GM18507 (cell line): ENCODE measurements around the gene ACSM2B.
"Not testable (repeated sequence)": the region's sequence is repeated elsewhere in the genome, so short reads cannot be mapped to it uniquely, and the experiment has no call there.

ENCODE experiments used
- DNase-seq: peaks from one replicate; pipeline ENCODE4 v3.0.0; 2011; ENCODE audit warnings: low read depth; ENCODE audit not compliant: insufficient read length; ENCODE audit errors: extremely low spot score
- FAIRE-seq: peaks from 2 replicates; lab custom pipeline; 2011; peaks lifted over from hg19 to GRCh38; lab: Jason Lieb, UNC

The ACSM2B gene

DNA sequence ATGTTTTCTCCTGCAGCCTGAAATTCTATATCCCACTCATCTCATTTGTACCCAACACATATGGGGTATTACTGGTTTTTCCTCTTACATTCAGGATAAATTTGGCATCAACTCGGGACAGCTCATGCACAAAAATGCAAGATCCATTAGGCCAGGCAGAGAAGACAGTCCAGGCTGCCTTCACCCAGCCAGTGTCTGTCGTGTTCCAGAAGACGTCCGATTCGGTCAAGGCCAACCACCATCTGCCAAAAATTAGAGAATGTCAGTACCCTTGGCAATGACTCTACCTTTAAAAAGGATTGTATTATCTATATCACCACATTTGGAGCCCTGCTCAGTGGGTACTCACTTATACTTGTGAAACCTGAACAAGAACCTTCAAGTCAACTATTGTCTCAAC is 23.3 kb upstream of the ACSM2B start:
- FAIRE-seq, DNase-seq: not testable (repeated sequence)

GRCh38 chr16:20598832-20599469 is 22.8 kb upstream of the ACSM2B start:
- FAIRE-seq (no peak), DNase-seq (no peak)

GRCh38 chr16:20595694-20596093 is 19.5 kb upstream of the ACSM2B start:
- not testable (repeated sequence) for DNase-seq, FAIRE-seq

DNA sequence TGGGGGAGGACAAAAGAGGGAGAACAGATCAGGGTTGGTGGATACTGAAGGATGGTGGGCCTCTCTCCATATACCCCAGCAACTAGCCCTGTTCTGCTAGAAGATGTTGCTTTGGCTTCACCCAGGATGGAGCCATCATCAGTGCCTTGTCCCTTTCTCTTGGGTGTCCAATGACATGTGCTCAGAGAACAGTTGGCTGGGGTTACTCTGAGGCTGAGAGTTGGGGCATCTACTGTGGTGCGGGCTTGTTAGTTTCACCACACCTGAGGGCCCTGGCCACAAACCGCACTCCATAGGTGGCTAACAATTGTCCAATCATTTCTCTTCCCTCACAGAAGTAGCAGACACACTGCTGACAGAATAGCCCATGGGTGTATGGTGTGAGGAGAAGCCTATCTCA is 18.9 kb upstream of the ACSM2B start:
- not testable (repeated sequence) for FAIRE-seq, DNase-seq

- not testable (repeated sequence) for FAIRE-seq, DNase-seq
Measured at GRCh38 chr16:20592780-20593179, 16.6 kb upstream of the ACSM2B start.

DNA sequence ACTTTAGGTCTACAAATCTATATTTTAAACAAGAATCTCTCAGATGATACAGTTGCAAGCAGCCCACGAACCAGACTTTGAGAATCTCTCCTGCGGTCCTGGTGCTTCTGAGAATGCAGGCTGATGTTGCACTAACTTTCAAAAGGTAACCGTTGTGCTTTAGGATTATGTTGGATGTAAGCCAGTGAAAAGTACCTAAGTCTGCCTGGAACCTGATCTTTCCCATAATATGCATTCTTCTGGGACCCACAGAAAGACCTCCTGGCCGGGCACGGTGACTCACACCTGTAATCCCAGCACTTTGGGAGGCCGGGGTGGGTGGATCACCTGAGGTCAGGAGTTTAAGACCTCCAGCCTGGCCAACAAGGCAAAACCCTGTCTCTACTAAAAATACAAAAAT is 13.3 kb upstream of the ACSM2B start:
- not testable (repeated sequence) for FAIRE-seq

GRCh38 chr16:20587645-20588074 is 11.5 kb upstream of the ACSM2B start:
- FAIRE-seq, DNase-seq: not testable (repeated sequence)

More for the DNA sequence above, 13.3 kb upstream of the ACSM2B start:
- not testable (repeated sequence) for DNase-seq

GRCh38 chr16:20586716-20587115 is 10.5 kb upstream of the ACSM2B start:
- FAIRE-seq, DNase-seq: not testable (repeated sequence)

GRCh38 chr16:20586112-20586511 is 9.9 kb upstream of the ACSM2B start:
- not testable (repeated sequence) for DNase-seq, FAIRE-seq

GRCh38 chr16:20580487-20581259 is 4.5 kb upstream of the ACSM2B start:
- FAIRE-seq, DNase-seq: not testable (repeated sequence)

- not testable (repeated sequence) for FAIRE-seq
Measured at GRCh38 chr16:20578091-20578490, 1.9 kb upstream of the ACSM2B start.

GRCh38 chr16:20569117-20569651 is 7.0 kb downstream of the ACSM2B start:
- not testable (repeated sequence) for DNase-seq, FAIRE-seq

More at GRCh38 chr16:20578091-20578490, 1.9 kb upstream of the ACSM2B start:
- DNase-seq, result not testable (repeated sequence)

DNA sequence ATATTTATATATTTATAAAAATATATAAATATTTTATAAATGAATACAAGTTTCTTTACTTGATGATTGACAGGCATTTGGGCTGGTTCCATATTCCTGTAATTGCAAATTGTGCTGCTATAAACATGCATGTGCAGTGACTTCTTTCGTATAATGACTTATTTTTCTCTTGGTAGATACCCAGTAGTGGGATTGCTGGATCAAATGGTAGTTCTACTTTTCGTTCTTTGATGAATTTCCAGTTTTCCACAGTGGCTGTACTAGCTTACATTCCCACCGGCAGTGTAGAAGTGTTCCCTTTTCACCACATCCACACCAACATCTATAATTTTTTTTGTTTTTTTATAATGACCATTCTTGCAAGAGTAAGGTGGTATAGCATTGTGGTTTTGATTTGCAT is 7.8 kb downstream of the ACSM2B start:
- FAIRE-seq (no peak), DNase-seq (no peak)

DNA sequence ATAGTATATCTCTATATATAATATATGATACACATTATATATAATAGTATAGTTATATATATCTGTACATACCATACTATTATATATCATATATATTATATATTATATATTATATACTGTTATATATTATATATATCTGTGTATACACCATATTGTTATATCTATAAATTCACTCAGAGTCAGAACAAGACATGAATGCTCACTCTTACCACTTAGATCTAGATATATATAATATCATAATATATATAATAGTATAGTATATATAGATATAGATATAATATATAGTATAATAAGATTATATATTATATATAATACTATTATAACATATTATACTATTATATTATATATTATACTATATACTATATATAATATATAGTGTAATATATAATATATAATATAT is 9.3 kb downstream of the ACSM2B start:
- FAIRE-seq (no peak), DNase-seq (no peak)

- not testable (repeated sequence) for FAIRE-seq, DNase-seq
Measured at GRCh38 chr16:20565334-20565733, 10.8 kb downstream of the ACSM2B start.

- not testable (repeated sequence) for FAIRE-seq, DNase-seq
Measured at GRCh38 chr16:20564218-20564617, 11.9 kb downstream of the ACSM2B start.

- FAIRE-seq, DNase-seq: not testable (repeated sequence)
Measured at GRCh38 chr16:20555628-20556027, 20.5 kb downstream of the ACSM2B start.

DNA sequence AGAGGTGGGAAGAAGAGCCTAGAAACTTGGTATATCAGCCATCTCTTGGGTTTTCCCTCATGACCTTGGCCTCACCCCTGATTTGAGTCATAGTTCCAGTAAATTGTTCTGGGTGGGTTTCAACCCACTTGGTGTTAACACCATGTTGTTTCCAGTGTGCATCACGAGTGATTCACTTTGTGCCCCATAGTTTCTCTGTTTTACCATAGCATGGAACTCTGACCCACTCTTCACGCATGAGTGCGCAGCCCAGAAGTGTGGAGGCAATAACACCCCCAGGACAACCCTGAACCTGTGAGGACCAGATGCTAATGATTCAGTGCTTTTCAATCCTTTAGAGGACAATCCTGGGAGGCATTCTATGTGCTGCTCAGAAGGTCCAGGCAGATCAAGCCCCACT is 21.5 kb downstream of the ACSM2B start:
- DNase-seq, FAIRE-seq: not testable (repeated sequence)

GRCh38 chr16:20553493-20553892 is 22.7 kb downstream of the ACSM2B start:
- not testable (repeated sequence) for DNase-seq, FAIRE-seq

DNA sequence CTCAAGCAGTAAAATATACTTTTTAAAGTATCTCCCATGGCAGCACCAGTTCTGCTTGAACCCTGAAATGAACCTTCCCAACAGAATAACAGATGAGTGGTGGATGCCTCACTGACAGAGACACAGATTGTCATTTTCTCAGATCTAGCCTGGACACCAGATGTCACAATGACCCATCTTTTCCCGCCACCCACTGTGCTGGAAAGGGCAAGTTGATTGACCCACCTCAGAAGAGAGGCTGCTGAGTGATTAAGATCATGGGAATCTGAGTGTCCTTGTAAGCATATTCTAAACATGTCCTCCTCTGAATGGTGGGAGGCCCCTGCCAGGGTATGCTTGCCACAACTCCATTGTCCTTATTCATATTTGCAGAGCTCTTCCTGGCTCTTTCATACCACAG is 29.2 kb downstream of the ACSM2B start:
- not testable (repeated sequence) for FAIRE-seq

More for the DNA sequence above, 29.2 kb downstream of the ACSM2B start:
- not testable (repeated sequence) for DNase-seq
